Ishikawa (cell line): ENCODE results near the gene CNPY4.

ENCODE experiments used
- CEBPB ChIP-seq: IDR thresholded peaks from 2 replicates; pipeline ENCODE4 v1.6.1; 2012
- EGR1 ChIP-seq: IDR thresholded peaks from 2 replicates; pipeline ENCODE4 v1.6.1; 2012
- EP300 ChIP-seq: IDR thresholded peaks from 2 replicates; pipeline ENCODE4 v1.6.1; 2012; ENCODE audit warnings: borderline replicate concordance
- MAX ChIP-seq: IDR thresholded peaks from 2 replicates; pipeline ENCODE4 v1.6.1; 2012
- REST ChIP-seq: IDR thresholded peaks from 2 replicates; pipeline ENCODE4 v1.6.1; 2012; ENCODE audit warnings: low read depth, mild to moderate bottlenecking
- TAF1 ChIP-seq: IDR thresholded peaks from 2 replicates; pipeline ENCODE4 v1.6.1; 2012; ENCODE audit warnings: low read depth, mild to moderate bottlenecking
- TEAD4 ChIP-seq: IDR thresholded peaks from 2 replicates; pipeline ENCODE4 v1.6.1; 2012
- YY1 ChIP-seq: IDR thresholded peaks from 2 replicates; pipeline ENCODE4 v1.6.1; 2012; ENCODE audit warnings: low read depth

GRCh38 chr7:100137851-100138760 lies 18.7 kb downstream of the CNPY4 start:
- TF ChIP-seq EP300 (no peak), CEBPB (no peak), YY1 (no peak), REST (no peak), TAF1 (no peak), MAX (no peak), TEAD4 (no peak), EGR1 (no peak)
